Skeletal muscle tissue (tissue), 4 donors: ENCODE data around the gene NBEAL2. TPM values are rescaled to one million over a fixed set of nuclear protein-coding genes. Genes with fewer than 3 reads are reported as not detected.
A peak's percentile ranks its signal among the peaks of the same experiment; 100 is the strongest.

Source experiments
- H3K27ac ChIP-seq: one replicate; pipeline ENCODE4 v1.7.0; 2013; ENCODE audit warnings: mild to moderate bottlenecking, low read depth, low read length, inconsistent platforms
- H3K27me3 ChIP-seq, 3 donors: one replicate each; pipeline ENCODE4 v1.7.0; 2013; ENCODE audit warnings: low read length in 3 of 3; ENCODE audit not compliant: control insufficient read depth in 3 of 3, insufficient read depth in 3 of 3
- H3K36me3 ChIP-seq, 3 donors: one replicate each; pipeline ENCODE4 v1.7.0; 2013; ENCODE audit warnings: low read length in 3 of 3; ENCODE audit not compliant: control insufficient read depth in 3 of 3, insufficient read depth in 3 of 3
- H3K4me1 ChIP-seq, 3 donors: one replicate each; pipeline ENCODE4 v1.7.0; 2013; ENCODE audit warnings: low read length in 3 of 3, mild to moderate bottlenecking in 3 of 3; ENCODE audit not compliant: control insufficient read depth in 3 of 3, insufficient read depth in 3 of 3
- H3K4me3 ChIP-seq, 3 donors: one replicate each; pipeline ENCODE4 v1.7.0; 2013; ENCODE audit warnings: low read length in 3 of 3
- H3K9ac ChIP-seq, 3 donors: one replicate each; pipeline ENCODE4 v1.7.0; 2013; ENCODE audit warnings: low read length in 3 of 3, mild to moderate bottlenecking in 3 of 3, moderate library complexity in 2 of 3, low read depth in 1 of 3
- H3K9me3 ChIP-seq, 3 donors: one replicate each; pipeline ENCODE4 v1.7.0; 2013; ENCODE audit warnings: low read length in 3 of 3; ENCODE audit not compliant: control insufficient read depth in 3 of 3
- total RNA-seq: library from RNA; depleted of rRNA; stranded (reverse); fragments of >200 nt; gene quantifications from one replicate; pipeline ENCODE4 v1.2.3, GENCODE V29; 2014
- donor health status: Osteomylitis.

NBEAL2 gene
- total RNA-seq, 1 donor from 2014 or later, result 5.2 TPM

GRCh38 chr3:46982546-46982945, 3.1 kb downstream of the NBEAL2 start:
- Histone ChIP-seq H3K27me3 (no peaks in the 10 kb centered on the region), H3K4me3 (no peak overlapping the region), H3K27ac (no peak overlapping the region), H3K9me3 (no peaks in the 10 kb centered on the region), H3K9ac (no peak overlapping the region), H3K4me1 (peaks cover 26 to 42% (median 40%) of the 10 kb centered on the region in 3 donors), H3K36me3 (no peaks in the 10 kb centered on the region)

- Histone ChIP-seq H3K9ac (no peak overlapping the region), H3K4me1 (peaks cover 17 to 37% (median 36%) of the 10 kb centered on the region in 3 donors), H3K4me3 (no peak overlapping the region), H3K27me3 (no peaks in the 10 kb centered on the region), H3K9me3 (no peaks in the 10 kb centered on the region), H3K27ac (no peak overlapping the region), H3K36me3 (peaks cover 0 to 4% (median 3%) of the 10 kb centered on the region in 3 donors)
Observed at GRCh38 chr3:46984591-46985459, 5.4 kb downstream of the NBEAL2 start.

- no peak overlapping the region for H3K4me3 ChIP-seq
- no peaks in the 10 kb centered on the region for H3K27me3 ChIP-seq
- H3K27ac ChIP-seq, result no peak overlapping the region
- H3K9me3 ChIP-seq, result no peaks in the 10 kb centered on the region
- peaks cover 9 to 39% (median 32%) of the 10 kb centered on the region in 3 donors for H3K4me1 ChIP-seq
- peaks cover 0 to 4% (median 3%) of the 10 kb centered on the region in 3 donors for H3K36me3 ChIP-seq
- no peak overlapping the region for H3K9ac ChIP-seq
Observed at GRCh38 chr3:46985588-46985987, 6.1 kb downstream of the NBEAL2 start.

GRCh38 chr3:46986055-46986730, 6.7 kb downstream of the NBEAL2 start:
- peaks cover 8 to 36% (median 31%) of the 10 kb centered on the region in 3 donors for H3K4me1 ChIP-seq

GRCh38 chr3:46986782-46987310, 7.4 kb downstream of the NBEAL2 start:
- Histone ChIP-seq H3K27ac (no peak overlapping the region), H3K27me3 (no peaks in the 10 kb centered on the region), H3K36me3 (peaks cover 0 to 7% (median 7%) of the 10 kb centered on the region in 3 donors), H3K4me3 (no peak overlapping the region), H3K9me3 (no peaks in the 10 kb centered on the region), H3K9ac (no peak overlapping the region), H3K4me1 (peaks cover 4 to 31% (median 28%) of the 10 kb centered on the region in 3 donors)

More at GRCh38 chr3:46986055-46986730, 6.7 kb downstream of the NBEAL2 start:
- H3K27ac ChIP-seq, result no peak overlapping the region
- H3K36me3 ChIP-seq, result peaks cover 0 to 4% (median 3%) of the 10 kb centered on the region in 3 donors
- no peak overlapping the region for H3K4me3 ChIP-seq
- H3K9me3 ChIP-seq, result no peaks in the 10 kb centered on the region
- no peak overlapping the region for H3K9ac ChIP-seq
- no peaks in the 10 kb centered on the region for H3K27me3 ChIP-seq

GRCh38 chr3:46987319-46987742, 7.9 kb downstream of the NBEAL2 start:
- Histone ChIP-seq H3K4me3 (no peak overlapping the region), H3K27ac (no peak overlapping the region), H3K4me1 (peaks cover 4 to 31% (median 25%) of the 10 kb centered on the region in 3 donors)

GRCh38 chr3:46987743-46988401, 8.4 kb downstream of the NBEAL2 start:
- peak overlapping the region in 1 of 3 donors; percentile 40 for H3K4me3 ChIP-seq
- no peaks in the 10 kb centered on the region for H3K9me3 ChIP-seq
- H3K4me1 ChIP-seq, result peaks cover 4 to 27% (median 25%) of the 10 kb centered on the region in 3 donors
- H3K9ac ChIP-seq, result no peak overlapping the region
- H3K27ac ChIP-seq, result no peak overlapping the region
- H3K27me3 ChIP-seq, result no peaks in the 10 kb centered on the region
- peaks cover 0 to 8% (median 7%) of the 10 kb centered on the region in 3 donors for H3K36me3 ChIP-seq

More at GRCh38 chr3:46987319-46987742, 7.9 kb downstream of the NBEAL2 start:
- no peaks in the 10 kb centered on the region for H3K27me3 ChIP-seq
- H3K36me3 ChIP-seq, result peaks cover 0 to 8% (median 7%) of the 10 kb centered on the region in 3 donors
- H3K9me3 ChIP-seq, result no peaks in the 10 kb centered on the region
- H3K9ac ChIP-seq, result no peak overlapping the region

- H3K4me1 ChIP-seq, result peaks cover 4 to 25% (median 25%) of the 10 kb centered on the region in 3 donors
- H3K9ac ChIP-seq, result no peak overlapping the region
- H3K9me3 ChIP-seq, result no peaks in the 10 kb centered on the region
- no peak overlapping the region for H3K27ac ChIP-seq
- no peak overlapping the region for H3K4me3 ChIP-seq
- H3K27me3 ChIP-seq, result no peaks in the 10 kb centered on the region
- H3K36me3 ChIP-seq, result peaks cover 0 to 9% (median 7%) of the 10 kb centered on the region in 3 donors
Observed at GRCh38 chr3:46988616-46989015, 9.2 kb downstream of the NBEAL2 start.

- H3K4me3 ChIP-seq, result no peak overlapping the region
- H3K27ac ChIP-seq, result no peak overlapping the region
- H3K36me3 ChIP-seq, result peaks cover 0 to 12% (median 9%) of the 10 kb centered on the region in 3 donors
- H3K9ac ChIP-seq, result no peak overlapping the region
- no peaks in the 10 kb centered on the region for H3K27me3 ChIP-seq
- peaks cover 4 to 26% (median 25%) of the 10 kb centered on the region in 3 donors for H3K4me1 ChIP-seq
- no peaks in the 10 kb centered on the region for H3K9me3 ChIP-seq
Observed at GRCh38 chr3:46989146-46989810, 9.8 kb downstream of the NBEAL2 start.
